ENCODE measurements around the gene GLIS2. TPM values are rescaled to one million over a fixed set of nuclear protein-coding genes. Genes with fewer than 3 reads are reported as not detected.

Gene GLIS2
- total RNA-seq, 1 donor from 2014 or later: 17.4 TPM

- TF ChIP-seq CTCF (conservative IDR thresholded peaks at IDR 0.05): no peak
- H3K27me3 Mint-ChIP-seq (ENCODE audit: low read depth): peaks cover 6% of the 10 kb centered on the region
- H3K27ac Mint-ChIP-seq (ENCODE audit: unreplicated experiment): no peak overlapping the region
- H3K36me3 Mint-ChIP-seq (ENCODE audit: low read depth): no peaks in the 10 kb centered on the region
- peaks cover 3% of the 10 kb centered on the region for H3K9me3 Mint-ChIP-seq
- H3K4me3 Mint-ChIP-seq: peak overlapping the region; percentile 0
- H3K4me1 Mint-ChIP-seq: peaks cover 11% of the 10 kb centered on the region
- no peak for DNase-seq (ENCODE audit: low read depth, low spot score)
Observed at GRCh38 chr16:4283441-4283840, 32.4 kb upstream of the GLIS2 start.

GRCh38 chr16:4283939-4284338, 31.9 kb upstream of the GLIS2 start:
- DNase-seq (ENCODE audit: low read depth, low spot score): no peak
- Mint-ChIP-seq H3K36me3 (ENCODE audit: low read depth) (no peaks in the 10 kb centered on the region), H3K9me3 (peaks cover 3% of the 10 kb centered on the region), H3K4me3 (peak overlapping the region; percentile 0), H3K4me1 (peaks cover 11% of the 10 kb centered on the region), H3K27ac (ENCODE audit: unreplicated experiment) (no peak overlapping the region), H3K27me3 (ENCODE audit: low read depth) (peaks cover 6% of the 10 kb centered on the region)
- TF ChIP-seq CTCF (conservative IDR thresholded peaks at IDR 0.05): no peak

- no peaks in the 10 kb centered on the region for H3K36me3 Mint-ChIP-seq (ENCODE audit: low read depth)
- DNase-seq (ENCODE audit: low read depth, low spot score): no peak
- peaks cover 6% of the 10 kb centered on the region for H3K27me3 Mint-ChIP-seq (ENCODE audit: low read depth)
- no peak overlapping the region for H3K27ac Mint-ChIP-seq (ENCODE audit: unreplicated experiment)
- peaks cover 3% of the 10 kb centered on the region for H3K9me3 Mint-ChIP-seq
- TF ChIP-seq CTCF (conservative IDR thresholded peaks at IDR 0.05): no peak
- peaks cover 11% of the 10 kb centered on the region for H3K4me1 Mint-ChIP-seq
- no peak overlapping the region for H3K4me3 Mint-ChIP-seq
Observed at GRCh38 chr16:4285167-4285566, 30.7 kb upstream of the GLIS2 start.

- Mint-ChIP-seq H3K4me3 (no peak overlapping the region), H3K9me3 (no peaks in the 10 kb centered on the region), H3K4me1 (peaks cover 19% of the 10 kb centered on the region), H3K27ac (ENCODE audit: unreplicated experiment) (no peak overlapping the region), H3K27me3 (ENCODE audit: low read depth) (peaks cover 6% of the 10 kb centered on the region), H3K36me3 (ENCODE audit: low read depth) (no peaks in the 10 kb centered on the region)
- DNase-seq (ENCODE audit: low read depth, low spot score): peak; percentile 81
- TF ChIP-seq CTCF (conservative IDR thresholded peaks at IDR 0.05): peak; percentile 93
Observed at GRCh38 chr16:4288148-4288921, 27.5 kb upstream of the GLIS2 start.

GRCh38 chr16:4290236-4290830, 25.5 kb upstream of the GLIS2 start:
- no peak overlapping the region for H3K4me3 Mint-ChIP-seq
- no peaks in the 10 kb centered on the region for H3K36me3 Mint-ChIP-seq (ENCODE audit: low read depth)
- H3K27ac Mint-ChIP-seq (ENCODE audit: unreplicated experiment): no peak overlapping the region
- H3K9me3 Mint-ChIP-seq: no peaks in the 10 kb centered on the region
- H3K27me3 Mint-ChIP-seq (ENCODE audit: low read depth): no peaks in the 10 kb centered on the region
- DNase-seq (ENCODE audit: low read depth, low spot score): no peak
- H3K4me1 Mint-ChIP-seq: peaks cover 24% of the 10 kb centered on the region
- no peak for TF ChIP-seq CTCF (conservative IDR thresholded peaks at IDR 0.05)

All from neural crest cell (in vitro differentiated cells).